HL-60 (cell line): ENCODE measurements around the gene RRH.

Source experiments
- CTCF ChIP-seq: IDR thresholded peaks from one replicate; pipeline ENCODE4 v1.5.1; 2011; ENCODE audit warnings: low read length, control low read depth, inconsistent platforms; ENCODE audit not compliant: insufficient read depth
- GABPA ChIP-seq: IDR thresholded peaks from 2 replicates; pipeline ENCODE4 v1.6.1; 2012; ENCODE audit warnings: low read depth
- POLR2AphosphoS5 ChIP-seq: IDR thresholded peaks from 2 replicates; pipeline ENCODE4 v1.6.1; 2012; ENCODE audit warnings: low read depth
- REST ChIP-seq: IDR thresholded peaks from 2 replicates; pipeline ENCODE4 v1.6.1; 2012; ENCODE audit warnings: low read depth; ENCODE audit not compliant: insufficient replicate concordance
- SPI1 ChIP-seq: IDR thresholded peaks from 2 replicates; pipeline ENCODE4 v1.6.1; 2012; ENCODE audit warnings: low read depth, mild to moderate bottlenecking, borderline replicate concordance

- TF ChIP-seq CTCF (no peak), POLR2AphosphoS5 (no peak), GABPA (no peak), SPI1 (no peak), REST (no peak)
Measured at GRCh38 chr4:109876634-109877265, 49.0 kb downstream of the RRH start.
